Amygdala (tissue), 56 donors: ENCODE measurements around the gene LMTK3.

ENCODE experiments used
- DNase-seq, 56 donors: peaks; one replicate each; lab custom pipeline; 2025; lab: John Stamatoyannopoulos, UW

LMTK3 gene

DNA sequence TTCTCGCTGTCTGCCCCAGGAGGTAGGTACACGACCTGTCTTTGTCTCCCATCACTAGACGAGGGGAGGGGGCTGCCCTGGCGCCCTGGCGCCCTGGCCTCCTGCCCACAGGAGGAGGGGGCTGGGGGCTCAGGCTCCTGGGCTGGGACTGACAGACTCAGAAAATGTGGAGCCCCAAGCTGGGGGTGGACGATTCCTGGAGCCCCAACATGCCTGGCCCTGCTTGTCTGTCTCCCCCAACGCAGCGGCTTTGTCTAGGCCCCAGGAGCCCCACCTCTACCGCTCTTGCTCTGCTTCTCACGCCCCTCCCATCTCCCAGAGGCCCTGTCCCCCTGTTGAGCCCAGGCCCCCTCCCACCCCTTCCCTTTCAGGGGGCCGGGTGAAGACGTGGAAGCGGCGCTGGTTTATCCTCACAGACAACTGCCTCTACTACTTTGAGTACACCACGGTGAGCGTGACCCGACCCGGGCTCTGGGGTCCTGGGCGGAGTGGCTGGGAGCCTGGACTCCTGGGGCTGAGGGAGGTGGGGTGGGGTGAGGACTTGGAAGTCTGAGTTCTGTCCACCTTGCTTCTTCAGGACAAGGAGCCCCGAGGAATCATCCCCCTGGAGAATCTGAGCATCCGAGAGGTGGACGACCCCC, 33.8 kb downstream of the LMTK3 start:
- no peak for DNase-seq

DNA sequence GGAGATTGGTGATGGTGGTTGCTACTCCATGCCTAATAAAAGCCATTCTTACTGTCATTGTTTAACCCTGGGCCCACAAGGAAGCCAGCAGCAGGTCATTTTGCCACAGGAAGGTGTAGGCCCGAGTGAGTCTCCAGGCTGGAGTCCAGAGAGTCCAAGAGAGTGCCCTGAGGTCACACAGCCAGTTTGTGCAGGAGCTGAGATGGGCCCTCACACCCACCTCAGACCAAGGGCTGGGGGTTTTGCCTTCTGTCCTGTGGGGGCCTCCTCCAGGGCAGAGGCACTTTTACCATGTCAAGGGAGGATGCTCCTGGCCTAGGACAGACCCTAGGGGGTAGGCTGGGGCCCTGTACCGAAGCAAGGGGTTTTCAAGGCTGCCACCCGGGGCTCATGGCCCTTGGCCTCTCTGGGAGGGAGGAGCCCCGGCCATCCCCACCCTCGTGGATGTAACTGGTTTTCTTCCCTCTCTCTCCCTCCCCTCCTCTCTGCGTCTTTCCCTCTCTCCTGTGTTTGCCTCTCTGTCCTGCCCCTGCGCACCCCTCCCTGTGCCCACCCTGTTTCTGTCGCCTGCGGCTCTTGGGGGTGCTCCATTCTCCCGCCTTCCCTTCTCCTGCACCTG, 34.5 kb downstream of the LMTK3 start:
- DNase-seq, result no peak

DNA sequence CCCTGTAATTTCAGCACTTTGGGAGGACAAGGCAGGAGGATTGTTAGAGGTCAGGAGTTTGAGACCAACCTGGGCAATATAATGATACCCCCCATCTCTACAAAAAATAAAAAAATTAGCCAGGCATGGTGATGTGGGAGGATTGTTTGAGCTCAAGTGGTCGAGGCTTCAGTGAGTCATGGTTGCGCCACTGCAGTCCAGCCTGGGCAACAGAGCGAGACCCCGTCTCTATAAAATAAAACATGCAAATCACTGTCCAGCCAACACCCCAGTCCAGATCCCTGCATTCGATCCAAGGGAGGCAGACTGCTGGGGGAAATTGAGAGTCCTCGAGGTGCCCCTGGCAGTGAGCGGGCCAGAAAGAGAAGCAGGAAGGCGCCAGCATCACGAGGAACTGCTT, 35.5 kb downstream of the LMTK3 start:
- DNase-seq, result no peak

DNA sequence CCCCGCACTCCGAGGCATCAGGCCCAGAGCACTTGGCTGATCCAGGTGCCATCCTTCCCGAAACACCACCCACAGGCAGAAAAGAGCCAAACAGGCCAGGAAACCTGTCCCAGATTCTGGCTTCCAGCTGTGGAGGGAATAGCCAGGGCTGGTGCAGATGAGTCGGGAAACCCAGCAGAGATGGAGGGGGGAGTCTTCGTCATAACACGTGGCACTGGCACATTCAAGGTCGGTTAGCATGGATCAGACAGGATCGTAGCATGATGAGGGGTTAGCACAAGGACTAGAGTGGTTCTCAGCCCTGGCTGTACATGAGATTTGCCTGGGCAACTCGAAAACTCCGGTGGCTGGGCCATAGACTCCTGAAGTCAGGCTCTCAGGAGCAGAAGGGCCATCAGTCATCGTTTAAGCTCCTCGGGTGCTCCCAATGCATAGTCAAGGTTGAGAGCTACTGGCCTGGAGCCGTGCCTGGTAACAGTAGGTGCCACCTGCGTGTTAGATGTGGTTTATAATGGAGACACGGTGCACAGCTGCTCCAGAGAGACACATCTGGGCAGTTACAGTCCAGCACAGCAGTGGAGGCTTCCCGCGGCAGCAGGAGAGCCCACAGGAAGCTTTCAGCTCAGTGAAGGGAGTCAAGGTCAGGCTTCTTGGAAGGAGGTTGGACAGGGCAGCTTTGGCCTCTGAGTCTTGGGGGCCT, 36.1 kb downstream of the LMTK3 start:
- DNase-seq, result no peak

DNA sequence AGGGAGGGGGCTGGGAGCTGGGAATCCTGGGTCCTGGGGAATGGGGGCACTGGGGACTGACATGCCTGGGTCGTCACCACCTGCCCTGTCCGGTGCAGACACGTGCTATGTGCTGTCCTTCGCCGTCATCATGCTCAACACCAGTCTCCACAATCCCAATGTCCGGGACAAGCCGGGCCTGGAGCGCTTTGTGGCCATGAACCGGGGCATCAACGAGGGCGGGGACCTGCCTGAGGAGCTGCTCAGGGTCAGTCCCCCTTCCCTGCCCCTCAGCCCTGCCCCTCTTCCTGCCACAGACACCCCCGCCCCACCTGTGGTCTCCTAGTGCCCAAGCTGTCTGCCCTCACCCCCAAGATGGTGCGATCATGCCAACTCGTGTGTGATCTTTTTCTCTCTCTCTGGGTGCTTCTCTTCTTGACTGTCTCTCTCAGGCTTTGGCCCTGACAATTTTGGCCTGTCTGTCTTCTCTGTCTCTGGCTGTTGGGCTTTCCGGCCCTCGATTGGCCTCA, 37.5 kb downstream of the LMTK3 start:
- DNase-seq, result no peak

DNA sequence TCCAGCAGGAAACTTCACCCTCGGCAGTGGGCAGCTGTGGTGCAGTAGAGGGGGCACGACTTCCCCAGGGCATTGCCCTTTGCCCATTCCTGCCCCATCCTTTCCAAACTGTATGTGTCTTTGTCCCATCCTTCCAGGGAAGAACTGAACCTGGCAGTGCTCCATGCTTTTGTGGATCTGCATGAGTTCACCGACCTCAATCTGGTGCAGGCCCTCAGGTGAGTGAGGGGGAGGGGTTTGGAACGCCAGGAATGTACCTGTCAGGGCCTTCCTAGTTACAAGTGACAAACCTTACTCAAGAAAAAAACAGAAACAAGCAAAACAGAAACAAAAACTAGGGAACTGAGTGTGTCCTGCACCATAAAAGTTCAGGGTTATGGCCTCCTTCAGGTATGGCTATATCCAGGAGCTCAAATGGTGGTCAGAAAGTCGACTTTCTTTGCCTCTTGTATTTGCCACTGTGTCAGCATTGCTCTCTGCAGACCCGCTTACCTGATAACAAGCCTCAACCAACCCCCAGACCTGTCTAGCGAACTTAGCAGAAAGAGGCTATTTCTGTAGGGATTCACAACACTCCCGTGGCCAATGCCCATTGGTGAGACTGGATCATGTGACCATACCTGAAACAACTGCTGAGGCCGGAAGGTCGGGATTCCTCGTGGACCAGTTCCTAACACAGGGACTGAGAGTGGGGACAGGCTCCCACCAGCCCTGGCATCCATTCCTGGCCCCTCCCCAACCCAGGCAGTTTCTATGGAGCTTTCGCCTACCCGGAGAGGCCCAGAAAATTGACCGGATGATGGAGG, 38.3 kb downstream of the LMTK3 start:
- no peak for DNase-seq

DNA sequence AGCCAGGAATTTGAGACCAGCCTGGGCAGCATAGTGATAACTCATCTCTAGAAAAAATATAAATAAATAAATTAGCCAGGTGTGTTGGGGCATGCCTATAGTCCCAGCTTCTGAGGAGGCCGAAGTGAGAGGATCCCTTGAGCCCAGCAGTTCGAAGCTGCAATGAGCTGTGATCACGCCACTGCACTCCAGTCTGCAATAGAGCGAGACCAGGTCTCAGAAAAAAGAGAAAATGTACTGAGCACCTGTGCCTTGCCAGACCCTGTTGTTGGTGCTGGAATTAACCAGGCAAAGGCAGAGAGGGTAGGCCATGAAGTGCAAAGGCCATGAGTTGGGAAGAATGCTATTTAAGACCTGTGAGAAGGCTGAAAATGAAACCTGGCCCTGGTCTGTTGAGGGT, 39.8 kb downstream of the LMTK3 start:
- no peak for DNase-seq

DNA sequence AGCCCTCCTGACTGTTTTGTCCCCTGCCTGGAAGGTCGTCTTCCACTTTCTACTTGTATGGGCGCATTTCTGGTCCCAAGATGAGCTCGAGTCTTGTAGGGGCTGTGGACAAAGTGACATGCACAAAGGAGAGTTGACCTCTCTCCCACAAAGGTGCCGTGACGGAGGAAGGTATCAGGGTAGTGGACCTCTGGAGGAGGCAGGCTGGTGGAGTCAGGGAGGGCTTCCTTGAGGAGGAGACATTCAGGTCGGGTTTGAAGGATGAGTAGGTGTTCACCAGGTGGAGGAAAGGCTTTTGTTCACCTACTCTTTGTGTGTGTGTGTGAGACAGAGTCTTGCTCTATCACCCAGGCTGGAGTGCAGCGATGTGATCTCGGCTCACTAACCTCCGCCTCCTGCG, 40.8 kb downstream of the LMTK3 start:
- no peak for DNase-seq

DNA sequence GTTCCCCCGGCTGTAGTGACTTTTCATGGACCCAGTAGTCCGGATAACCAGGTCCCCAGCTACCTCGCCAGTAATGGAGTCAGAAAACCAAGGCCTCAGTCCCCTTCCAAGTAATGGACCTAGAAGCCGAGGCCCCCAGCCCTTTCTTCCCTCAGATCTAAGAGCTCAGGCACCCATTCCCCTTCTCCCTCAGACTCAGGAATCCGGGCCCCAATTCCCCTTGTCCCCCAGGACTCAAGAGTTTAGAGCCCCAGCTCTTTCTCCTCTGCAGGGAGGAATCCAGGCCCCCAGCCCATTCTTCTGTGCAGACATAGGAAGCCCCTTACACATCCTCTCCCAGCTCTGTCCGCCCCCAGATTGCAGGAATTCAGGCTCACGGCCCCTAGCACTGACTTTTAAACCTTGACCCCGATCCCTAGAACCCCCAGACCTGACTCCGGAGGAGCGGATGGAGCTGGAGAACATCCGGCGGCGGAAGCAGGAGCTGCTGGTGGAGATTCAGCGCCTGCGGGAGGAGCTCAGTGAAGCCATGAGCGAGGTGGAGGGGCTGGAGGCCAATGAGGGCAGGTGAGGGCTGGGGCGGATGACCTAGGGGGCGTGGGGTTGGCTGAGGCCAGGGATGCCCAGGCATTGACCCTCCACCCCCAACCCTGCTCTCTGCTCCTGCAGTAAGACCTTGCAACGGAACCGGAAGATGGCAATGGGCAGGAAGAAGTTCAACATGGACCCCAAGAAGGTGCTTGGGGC, 41.5 kb downstream of the LMTK3 start:
- no peak for DNase-seq

DNA sequence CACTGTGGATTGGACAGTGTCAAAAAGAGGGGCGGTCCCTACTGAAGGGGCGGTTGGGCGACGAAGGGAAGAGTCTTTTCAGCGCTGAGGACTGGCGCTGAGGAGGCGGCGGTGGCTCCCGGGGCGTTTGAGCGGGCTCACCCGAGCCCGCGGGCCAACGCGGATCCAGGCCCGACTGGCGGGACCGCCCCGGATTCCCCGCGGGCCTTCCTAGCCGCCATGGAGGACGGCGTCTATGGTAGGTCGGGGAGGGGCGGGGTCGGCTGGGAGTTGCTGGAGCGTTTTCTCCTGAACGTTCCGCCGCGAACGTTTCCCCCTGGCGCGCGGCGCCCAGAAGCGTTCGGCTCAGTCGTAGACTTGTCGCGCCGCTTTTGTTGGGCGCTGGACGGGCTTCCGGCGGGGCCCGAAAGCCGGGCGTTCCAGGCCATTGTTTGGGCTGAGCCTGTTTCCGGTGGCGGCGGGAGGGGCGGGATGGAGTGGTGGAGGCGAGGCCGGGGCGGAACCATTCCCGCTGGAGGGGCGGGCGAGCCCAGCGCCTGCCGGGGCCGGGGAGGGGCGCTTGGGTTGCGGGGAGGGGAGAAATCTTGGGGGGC, 42.2 kb downstream of the LMTK3 start, which contains the start of gene CYTH2:
TSS of gene CYTH2 (plus strand) at position 81 of the 593 bp plus-strand sequence. CDS start at position 220, 139 bp downstream.
- peak in 54 of 56 donors; percentile 39 to 89 (median 80) for DNase-seq

DNA sequence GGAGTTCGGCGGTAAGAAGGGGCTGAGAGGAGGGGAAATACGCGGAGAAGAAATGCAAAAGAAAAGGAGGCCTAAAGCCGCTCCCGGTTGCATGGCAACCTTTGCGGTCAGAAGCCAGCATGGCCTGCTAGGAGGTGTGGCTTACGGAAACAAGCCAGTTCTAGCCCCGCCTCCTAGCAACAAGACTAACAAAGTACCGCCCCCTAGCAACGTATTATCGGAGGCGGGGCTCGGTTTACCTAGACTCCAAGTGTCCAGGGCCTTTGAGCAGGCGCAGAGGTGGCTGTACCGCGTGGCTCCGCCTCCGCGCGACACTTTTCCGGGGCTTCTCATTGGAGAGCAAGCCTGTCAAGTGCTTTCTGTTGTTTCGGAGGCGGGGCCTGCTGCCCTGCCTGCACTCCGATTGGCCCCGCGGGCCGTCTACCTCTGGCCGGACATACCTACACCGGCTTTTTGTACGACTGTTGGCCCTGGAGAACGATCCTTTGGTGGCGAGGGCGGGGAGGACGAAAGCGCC, 42.8 kb downstream of the LMTK3 start:
- peak; percentile 84 to 100 (median 100) for DNase-seq

DNA sequence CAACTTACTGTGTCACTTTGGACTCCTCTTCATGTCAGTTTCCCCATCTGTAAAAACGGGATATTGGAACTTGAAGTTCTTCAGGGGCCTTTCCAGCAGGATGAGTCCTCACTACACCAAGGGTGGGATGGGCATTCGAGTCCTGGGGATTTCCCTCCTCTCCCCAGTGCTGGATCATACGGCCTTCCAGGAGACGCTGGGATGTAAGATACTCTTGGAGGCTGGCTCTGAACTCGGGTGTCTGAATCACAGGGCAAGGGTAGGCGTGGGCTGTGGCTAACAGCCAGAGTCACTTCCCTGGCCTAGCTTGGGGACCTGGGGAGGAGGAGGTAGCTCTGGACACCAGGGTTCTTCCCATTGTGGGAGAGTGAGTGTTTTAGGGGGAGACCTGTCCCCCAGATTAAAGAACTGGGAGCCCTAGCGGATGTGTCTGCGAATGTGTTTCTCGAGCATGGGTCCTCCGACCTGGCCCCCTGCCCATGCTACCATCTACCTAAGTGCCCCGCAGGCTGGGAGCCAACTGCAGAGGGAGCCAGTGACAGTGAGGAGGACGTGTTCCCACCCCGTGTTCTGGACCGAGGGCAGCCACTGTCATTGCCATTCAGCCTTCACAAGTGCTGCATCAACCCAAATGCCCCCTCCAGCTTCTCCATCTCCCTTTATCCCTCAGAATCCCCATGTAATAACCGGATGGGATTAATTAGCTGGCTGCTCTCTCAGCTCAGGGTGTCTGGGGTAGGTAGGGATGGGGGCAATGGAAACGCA, 44.9 kb downstream of the LMTK3 start:
- DNase-seq, result no peak

DNA sequence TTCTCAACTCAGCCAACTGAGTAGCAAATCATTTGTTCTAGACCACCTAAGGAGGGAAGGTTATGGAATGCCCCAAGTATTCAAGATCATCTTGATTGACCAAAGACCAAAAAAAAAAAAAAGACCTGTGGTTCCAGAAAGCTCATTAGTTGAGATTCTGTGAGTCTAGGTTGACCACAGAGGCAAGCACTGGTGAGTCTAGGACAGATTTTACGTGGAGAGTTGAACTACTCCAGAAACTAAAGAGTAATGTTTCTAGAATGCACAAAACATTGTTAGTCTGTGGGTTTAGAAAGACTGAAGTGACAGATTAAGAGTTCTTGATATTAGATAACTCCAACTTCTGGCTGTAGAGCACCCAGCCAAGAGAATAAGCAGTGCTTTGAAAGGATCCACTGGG, 46.4 kb downstream of the LMTK3 start:
- DNase-seq, result no peak

DNA sequence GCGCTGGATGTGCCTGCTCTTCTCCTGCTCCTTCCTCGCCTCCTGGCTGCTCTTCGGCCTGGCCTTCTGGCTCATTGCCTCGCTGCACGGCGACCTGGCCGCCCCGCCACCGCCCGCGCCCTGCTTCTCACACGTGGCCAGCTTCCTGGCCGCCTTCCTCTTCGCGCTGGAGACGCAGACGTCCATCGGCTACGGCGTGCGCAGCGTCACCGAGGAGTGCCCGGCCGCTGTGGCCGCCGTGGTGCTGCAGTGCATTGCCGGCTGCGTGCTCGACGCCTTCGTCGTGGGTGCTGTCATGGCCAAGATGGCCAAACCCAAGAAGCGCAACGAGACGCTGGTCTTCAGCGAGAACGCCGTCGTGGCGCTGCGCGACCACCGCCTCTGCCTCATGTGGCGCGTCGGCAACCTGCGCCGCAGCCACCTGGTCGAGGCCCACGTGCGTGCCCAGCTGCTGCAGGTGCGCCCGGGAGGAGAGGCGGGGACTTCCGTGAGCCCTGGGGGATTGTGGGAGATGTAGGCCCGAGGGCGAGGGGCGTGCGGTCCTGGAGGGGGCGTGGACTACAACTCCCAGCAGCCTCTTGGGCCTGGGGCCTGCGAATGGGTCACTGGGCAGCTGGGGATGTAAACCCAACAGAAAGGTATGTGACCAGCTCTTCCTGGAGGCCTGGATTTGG, 49.5 kb downstream of the LMTK3 start:
- DNase-seq, result no peak

DNA sequence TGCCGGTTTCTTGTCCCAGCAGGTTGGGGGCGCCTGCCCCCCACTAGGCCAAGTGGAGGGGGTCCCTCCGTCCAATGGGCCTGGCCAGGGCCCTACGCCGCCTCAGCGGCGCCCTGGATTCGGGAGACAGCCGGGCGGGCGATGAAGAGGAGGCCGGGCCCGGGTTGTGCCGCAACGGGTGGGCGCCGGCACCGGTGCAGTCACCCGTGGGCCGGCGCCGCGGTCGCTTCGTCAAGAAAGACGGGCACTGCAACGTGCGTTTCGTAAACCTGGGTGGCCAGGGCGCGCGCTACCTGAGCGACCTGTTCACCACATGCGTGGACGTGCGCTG, 50.0 kb downstream of the LMTK3 start:
- DNase-seq, result no peak

DNA sequence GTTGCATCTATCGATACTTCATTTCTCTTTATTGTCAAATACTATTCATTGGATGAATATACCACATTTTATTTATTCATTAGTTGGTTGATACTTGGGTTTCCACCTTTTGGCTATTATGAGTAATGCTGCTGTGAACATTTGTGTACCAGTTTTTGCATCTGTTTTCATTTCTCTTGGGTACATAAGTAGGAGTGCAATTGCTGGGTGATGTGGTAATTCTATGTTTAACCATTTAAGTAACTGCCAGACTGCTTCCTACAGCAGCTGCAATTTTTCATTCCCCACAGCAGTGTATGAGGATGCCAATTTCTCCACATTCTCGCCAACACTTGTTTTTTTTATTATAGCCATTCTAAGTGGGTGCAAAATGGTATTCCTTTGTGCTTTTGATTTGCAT, 53.6 kb downstream of the LMTK3 start:
- no peak for DNase-seq

DNA sequence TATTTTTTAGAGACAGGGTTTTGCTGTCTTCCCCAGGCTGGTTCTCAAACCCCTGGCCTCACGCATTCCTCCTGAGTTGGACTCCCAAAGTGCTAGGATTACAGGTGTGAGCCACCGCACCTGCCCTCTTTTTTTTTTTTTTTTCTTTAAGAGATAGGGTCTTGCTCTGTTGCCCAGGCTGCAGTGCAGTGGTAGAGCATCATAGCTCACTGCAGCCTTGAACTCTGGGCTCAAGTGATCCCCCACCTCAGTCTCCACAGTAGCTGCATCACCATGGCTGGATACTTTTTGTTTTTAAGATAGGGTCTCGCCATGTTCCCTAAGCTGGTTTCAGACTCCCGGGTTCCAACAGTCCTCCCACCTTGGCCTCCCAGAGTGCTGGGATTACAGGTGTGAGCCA, 54.8 kb downstream of the LMTK3 start:
- no peak for DNase-seq

DNA sequence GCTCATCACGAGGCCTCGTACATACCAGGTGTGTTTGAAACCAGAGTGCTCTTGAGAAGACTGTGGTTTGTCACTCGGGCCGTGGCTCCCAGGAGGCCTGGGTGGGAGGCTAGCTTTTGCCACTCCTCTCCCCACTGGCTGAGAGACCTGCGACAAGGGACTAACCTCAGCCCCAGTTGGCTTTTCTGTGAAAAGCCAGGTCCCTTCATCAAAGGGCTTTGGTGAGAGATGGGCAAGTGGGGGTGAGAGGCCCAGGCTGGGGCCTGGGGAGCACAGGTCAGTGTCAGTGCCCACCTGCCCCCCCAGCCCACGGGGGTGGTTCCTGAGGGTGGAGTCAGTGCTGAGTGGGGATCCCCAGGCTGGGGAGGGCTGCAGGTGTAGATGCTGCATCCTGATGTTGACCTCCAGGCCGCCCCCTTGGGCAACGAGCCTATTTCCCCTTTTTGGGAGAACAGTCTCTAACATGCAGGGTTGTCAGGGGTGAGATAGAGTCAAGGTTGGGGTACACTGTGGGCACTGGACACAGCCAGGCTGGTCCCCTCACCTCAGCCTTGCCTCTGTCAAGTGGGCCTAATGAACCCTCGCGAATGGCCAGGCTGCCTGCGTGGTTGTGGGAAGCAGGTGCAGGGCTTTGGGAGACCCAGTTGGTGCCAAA, 55.6 kb downstream of the LMTK3 start:
- no peak for DNase-seq
